Measurements from ENCODE around the gene KRTAP4-9.
"Not testable (repeated sequence)": the region's sequence is repeated elsewhere in the genome, so short reads cannot be mapped to it uniquely, and the experiment has no call there.

- TF ChIP-seq, protein P1, sequence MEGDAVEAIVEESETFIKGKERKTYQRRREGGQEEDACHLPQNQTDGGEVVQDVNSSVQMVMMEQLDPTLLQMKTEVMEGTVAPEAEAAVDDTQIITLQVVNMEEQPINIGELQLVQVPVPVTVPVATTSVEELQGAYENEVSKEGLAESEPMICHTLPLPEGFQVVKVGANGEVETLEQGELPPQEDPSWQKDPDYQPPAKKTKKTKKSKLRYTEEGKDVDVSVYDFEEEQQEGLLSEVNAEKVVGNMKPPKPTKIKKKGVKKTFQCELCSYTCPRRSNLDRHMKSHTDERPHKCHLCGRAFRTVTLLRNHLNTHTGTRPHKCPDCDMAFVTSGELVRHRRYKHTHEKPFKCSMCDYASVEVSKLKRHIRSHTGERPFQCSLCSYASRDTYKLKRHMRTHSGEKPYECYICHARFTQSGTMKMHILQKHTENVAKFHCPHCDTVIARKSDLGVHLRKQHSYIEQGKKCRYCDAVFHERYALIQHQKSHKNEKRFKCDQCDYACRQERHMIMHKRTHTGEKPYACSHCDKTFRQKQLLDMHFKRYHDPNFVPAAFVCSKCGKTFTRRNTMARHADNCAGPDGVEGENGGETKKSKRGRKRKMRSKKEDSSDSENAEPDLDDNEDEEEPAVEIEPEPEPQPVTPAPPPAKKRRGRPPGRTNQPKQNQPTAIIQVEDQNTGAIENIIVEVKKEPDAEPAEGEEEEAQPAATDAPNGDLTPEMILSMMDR (IDR thresholded peaks at IDR 0.05) = not testable (repeated sequence)
- not testable (repeated sequence) for TF ChIP-seq TCF7L2 (IDR thresholded peaks at IDR 0.05; ENCODE audit: low read depth, low read length); SIN3A (IDR thresholded peaks at IDR 0.05; ENCODE audit: borderline replicate concordance, insufficient read depth, low read depth, low read length); REST (IDR thresholded peaks at IDR 0.05; ENCODE audit: insufficient read depth in 1 of 2, low read depth in 2 of 2, low read length in 1 of 2)
Measured at GRCh38 chr17:41104386-41105038, 677 bp upstream of the KRTAP4-9 start.
